Kidney (tissue), 14 donors: Measurements from ENCODE around the gene SH3PXD2A. TPM values are rescaled to one million over a fixed set of nuclear protein-coding genes. Genes with fewer than 3 reads are reported as not detected.

Source experiments
- DNase-seq, 5 donors: peaks; one replicate each; pipeline ENCODE4 v3.0.0-alpha.2; 2013 to 2020
- FAIRE-seq: peaks from 2 replicates; lab custom pipeline; 2012; peaks lifted over from hg19 to GRCh38; lab: Jason Lieb, UNC
- H3K27ac ChIP-seq, 2 donors: one replicate each; pipeline ENCODE4 v1.7.0; 2013; ENCODE audit warnings: low read depth in 2 of 2, low read length in 2 of 2, inconsistent platforms in 1 of 2
- H3K27me3 ChIP-seq: one replicate; pipeline ENCODE4 v1.7.1; 2013; ENCODE audit warnings: low read length, inconsistent platforms; ENCODE audit not compliant: control insufficient read depth, insufficient read depth
- H3K36me3 ChIP-seq, 3 donors: one replicate each; pipeline versions ENCODE4 v1.7.0 to v1.7.1; 2013; ENCODE audit warnings: low read length in 3 of 3, control low read depth in 1 of 3, inconsistent platforms in 1 of 3; ENCODE audit not compliant: insufficient read depth in 3 of 3, control insufficient read depth in 2 of 3
- H3K4me1 ChIP-seq, 3 donors: one replicate each; pipeline versions ENCODE4 v1.7.0 to v1.7.1; 2013; ENCODE audit warnings: low read length in 3 of 3, inconsistent platforms in 1 of 3, low read depth in 1 of 3; ENCODE audit not compliant: control insufficient read depth in 2 of 3, insufficient read depth in 2 of 3
- H3K4me3 ChIP-seq, 3 donors: one replicate each; pipeline versions ENCODE4 v1.7.0 to v1.8.1; 2013; ENCODE audit warnings: low read length in 3 of 3, control low read depth in 1 of 3, inconsistent platforms in 1 of 3
- H3K9ac ChIP-seq, 3 donors: one replicate each; pipeline versions ENCODE4 v1.7.0 to v1.7.1; 2013; ENCODE audit warnings: low read length in 3 of 3, control low read depth in 1 of 3, inconsistent platforms in 1 of 3
- H3K9me3 ChIP-seq, 3 donors: one replicate each; pipeline versions ENCODE4 v1.7.0 to v1.7.1; 2013; ENCODE audit warnings: low read length in 3 of 3, control low read depth in 1 of 3, inconsistent platforms in 1 of 3; ENCODE audit not compliant: control insufficient read depth in 2 of 3, insufficient read depth in 1 of 3
- intact Hi-C: fragments of 100-400 bp; cut with DNase I; formaldehyde crosslinking; loops from one replicate; pipeline ENCODE4 v1.11.1; 2022
- polyA plus RNA-seq: library from polyadenylated mRNA; stranded (reverse); fragments of 350-450 nt; fragmentation: Illumina TruSeq; extraction: RNeasy Lipid Tissue Mini Kit (QIAGEN cat#74804); gene quantifications from one replicate; pipeline ENCODE4 v1.2.3, GENCODE V29; 2014; ENCODE audit warnings: low read depth, low replicate concordance; ENCODE audit not compliant: insufficient read depth
- total RNA-seq: library from RNA; stranded (reverse); fragmentation: NEBNext Ultra II Directional; extraction: Animal tissue kit (Norgen Biotek cat#: 25700); gene quantifications from one replicate; pipeline ENCODE4 v1.2.1, GENCODE V29; 2021
- TF ChIP-seq, protein P1 (sequence below): IDR thresholded peaks from 3 replicates; pipeline ENCODE4 v1.5.1; 2012; ENCODE audit warnings: mild to moderate bottlenecking, moderate library complexity, borderline replicate concordance; ENCODE audit not compliant: insufficient read depth; ENCODE audit errors: extremely low read depth
- donor health status: control.
- donor health status: control.
- donor health status: control.
- donor health status: control.
- donor health status: control.
- donor health status: DM: yes; HTN: yes; CAD: no.
- donor health status: Normal renal cell carcinoma (clear cell type).

SH3PXD2A gene
- total and polyA plus RNA-seq, 2 donors from 2014 or later = 2.4 to 20.1 TPM

DNA sequence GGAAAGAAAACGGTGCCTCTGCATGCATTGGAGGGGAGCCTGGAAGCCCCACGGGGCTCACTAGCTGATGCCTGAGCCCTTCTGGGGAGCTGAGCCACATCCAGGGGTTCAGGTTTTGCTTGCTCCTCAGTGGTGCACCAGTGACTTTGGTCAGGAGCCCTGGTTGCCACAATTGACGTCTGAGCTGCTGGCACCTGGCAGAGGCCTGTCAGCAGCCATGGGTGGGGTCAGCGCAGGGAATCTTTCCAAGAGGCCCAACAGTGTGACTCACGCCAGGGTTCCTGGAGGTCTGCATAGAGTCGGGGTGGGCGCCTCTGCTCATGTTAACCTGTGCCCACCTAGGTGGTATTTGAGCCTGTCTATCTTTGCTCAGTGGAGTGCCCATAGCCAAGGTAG lies 223.1 kb downstream of the SH3PXD2A start:
- no peaks in the 10 kb centered on the region for H3K27me3 ChIP-seq
- H3K4me1 ChIP-seq = peaks cover 0 to 4% (median 0%) of the 10 kb centered on the region in 3 donors
- FAIRE-seq (no peak), DNase-seq (no peak)
- no peaks in the 10 kb centered on the region for H3K9me3 ChIP-seq
- intact Hi-C loops = no loop called here
- no peak overlapping the region for H3K27ac ChIP-seq
- peaks cover 0 to 6% (median 0%) of the 10 kb centered on the region in 3 donors for H3K36me3 ChIP-seq
- H3K4me3 ChIP-seq = no peak overlapping the region
- no peak overlapping the region for H3K9ac ChIP-seq
- TF ChIP-seq, protein P1, sequence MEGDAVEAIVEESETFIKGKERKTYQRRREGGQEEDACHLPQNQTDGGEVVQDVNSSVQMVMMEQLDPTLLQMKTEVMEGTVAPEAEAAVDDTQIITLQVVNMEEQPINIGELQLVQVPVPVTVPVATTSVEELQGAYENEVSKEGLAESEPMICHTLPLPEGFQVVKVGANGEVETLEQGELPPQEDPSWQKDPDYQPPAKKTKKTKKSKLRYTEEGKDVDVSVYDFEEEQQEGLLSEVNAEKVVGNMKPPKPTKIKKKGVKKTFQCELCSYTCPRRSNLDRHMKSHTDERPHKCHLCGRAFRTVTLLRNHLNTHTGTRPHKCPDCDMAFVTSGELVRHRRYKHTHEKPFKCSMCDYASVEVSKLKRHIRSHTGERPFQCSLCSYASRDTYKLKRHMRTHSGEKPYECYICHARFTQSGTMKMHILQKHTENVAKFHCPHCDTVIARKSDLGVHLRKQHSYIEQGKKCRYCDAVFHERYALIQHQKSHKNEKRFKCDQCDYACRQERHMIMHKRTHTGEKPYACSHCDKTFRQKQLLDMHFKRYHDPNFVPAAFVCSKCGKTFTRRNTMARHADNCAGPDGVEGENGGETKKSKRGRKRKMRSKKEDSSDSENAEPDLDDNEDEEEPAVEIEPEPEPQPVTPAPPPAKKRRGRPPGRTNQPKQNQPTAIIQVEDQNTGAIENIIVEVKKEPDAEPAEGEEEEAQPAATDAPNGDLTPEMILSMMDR = no peak

GRCh38 chr10:103630156-103630555 lies 225.2 kb downstream of the SH3PXD2A start:
- TF ChIP-seq, protein P1 = no peak
- Histone ChIP-seq H3K4me1 (peaks cover 0 to 2% (median 0%) of the 10 kb centered on the region in 3 donors), H3K27me3 (no peaks in the 10 kb centered on the region), H3K4me3 (no peak overlapping the region), H3K9me3 (no peaks in the 10 kb centered on the region), H3K9ac (no peak overlapping the region), H3K36me3 (peaks cover 0 to 6% (median 6%) of the 10 kb centered on the region in 3 donors), H3K27ac (no peak overlapping the region)
- DNase-seq (no peak), FAIRE-seq (no peak)
- intact Hi-C loops = no loop called here

- TF ChIP-seq, protein P1 = no peak
- intact Hi-C loops = no loop called here
- H3K4me3 ChIP-seq = no peak overlapping the region
- peaks cover 0 to 2% (median 0%) of the 10 kb centered on the region in 3 donors for H3K4me1 ChIP-seq
- H3K9me3 ChIP-seq = no peaks in the 10 kb centered on the region
- no peak overlapping the region for H3K27ac ChIP-seq
- FAIRE-seq (no peak), DNase-seq (no peak)
- peaks cover 0 to 8% (median 3%) of the 10 kb centered on the region in 3 donors for H3K36me3 ChIP-seq
- no peaks in the 10 kb centered on the region for H3K27me3 ChIP-seq
- no peak overlapping the region for H3K9ac ChIP-seq
Measured at GRCh38 chr10:103629581-103629980, 225.8 kb downstream of the SH3PXD2A start.

- TF ChIP-seq, protein P1 = no peak
- Histone ChIP-seq H3K9me3 (no peaks in the 10 kb centered on the region), H3K36me3 (peaks cover 0 to 9% (median 6%) of the 10 kb centered on the region in 3 donors), H3K4me1 (peaks cover 0 to 2% (median 0%) of the 10 kb centered on the region in 3 donors), H3K9ac (no peak overlapping the region), H3K27ac (no peak overlapping the region), H3K4me3 (no peak overlapping the region), H3K27me3 (no peaks in the 10 kb centered on the region)
- intact Hi-C loops = no loop called here
- DNase-seq (no peak), FAIRE-seq (no peak)
Measured at GRCh38 chr10:103627893-103628292, 227.5 kb downstream of the SH3PXD2A start.
